OCI-LY7 (cell line): ENCODE data around the gene AGPAT3.

Source experiments
- EZH2phosphoT487 ChIP-seq: fragments of 200-600 bp; sonication (generic); IDR thresholded peaks from 2 replicates; pipeline ENCODE4 v1.6.1; 2018; ENCODE audit warnings: low read depth, borderline replicate concordance, mild to moderate bottlenecking, mixed run types, antibody characterized with exemption, low read length, moderate library complexity, mixed read lengths
- TF ChIP-seq, protein P1 (sequence below): fragments of 200-600 bp; sonication (generic); conservative IDR thresholded peaks from 2 replicates; pipeline ENCODE4 v1.5.1; 2014; ENCODE audit warnings: mild to moderate bottlenecking, antibody characterized with exemption, low read length, moderate library complexity, mixed read lengths

DNA sequence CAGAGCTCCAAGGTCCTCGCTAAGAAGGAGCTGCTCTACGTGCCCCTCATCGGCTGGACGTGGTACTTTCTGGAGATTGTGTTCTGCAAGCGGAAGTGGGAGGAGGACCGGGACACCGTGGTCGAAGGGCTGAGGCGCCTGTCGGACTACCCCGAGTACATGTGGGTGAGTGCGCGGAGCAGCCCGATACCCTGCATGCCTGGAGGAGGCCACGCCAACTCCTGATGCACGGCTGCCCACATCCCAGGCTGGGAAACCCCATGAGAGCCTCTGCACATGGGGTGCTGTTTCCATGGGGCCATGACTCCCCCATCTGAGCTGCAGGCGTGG lies 104.1 kb downstream of the AGPAT3 start:
- TF ChIP-seq, protein P1, sequence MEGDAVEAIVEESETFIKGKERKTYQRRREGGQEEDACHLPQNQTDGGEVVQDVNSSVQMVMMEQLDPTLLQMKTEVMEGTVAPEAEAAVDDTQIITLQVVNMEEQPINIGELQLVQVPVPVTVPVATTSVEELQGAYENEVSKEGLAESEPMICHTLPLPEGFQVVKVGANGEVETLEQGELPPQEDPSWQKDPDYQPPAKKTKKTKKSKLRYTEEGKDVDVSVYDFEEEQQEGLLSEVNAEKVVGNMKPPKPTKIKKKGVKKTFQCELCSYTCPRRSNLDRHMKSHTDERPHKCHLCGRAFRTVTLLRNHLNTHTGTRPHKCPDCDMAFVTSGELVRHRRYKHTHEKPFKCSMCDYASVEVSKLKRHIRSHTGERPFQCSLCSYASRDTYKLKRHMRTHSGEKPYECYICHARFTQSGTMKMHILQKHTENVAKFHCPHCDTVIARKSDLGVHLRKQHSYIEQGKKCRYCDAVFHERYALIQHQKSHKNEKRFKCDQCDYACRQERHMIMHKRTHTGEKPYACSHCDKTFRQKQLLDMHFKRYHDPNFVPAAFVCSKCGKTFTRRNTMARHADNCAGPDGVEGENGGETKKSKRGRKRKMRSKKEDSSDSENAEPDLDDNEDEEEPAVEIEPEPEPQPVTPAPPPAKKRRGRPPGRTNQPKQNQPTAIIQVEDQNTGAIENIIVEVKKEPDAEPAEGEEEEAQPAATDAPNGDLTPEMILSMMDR, result no peak
- no peak for TF ChIP-seq EZH2phosphoT487
